Lower lobe of right lung (tissue), 2 donors: Measurements from ENCODE around the gene TNFSF10. TPM values are rescaled to one million over a fixed set of nuclear protein-coding genes. Genes with fewer than 3 reads are reported as not detected.
"Not testable (repeated sequence)": the region's sequence is repeated elsewhere in the genome, so short reads cannot be mapped to it uniquely, and the experiment has no call there.

Experiments used
- ATAC-seq, 2 donors: fragments of 200-7000 bp; cut with Tn5 transposase; one replicate each; pipeline ENCODE4 v1.9.1; 2020 to 2022; ENCODE audit warnings: mild to moderate bottlenecking in 2 of 2, moderate library complexity in 2 of 2
- DNase-seq: peaks from one replicate; pipeline ENCODE4 v3.0.0-alpha.2; 2020
- H3K27ac ChIP-seq: fragments of 200-600 bp; one replicate; pipeline ENCODE4 v1.8.0; 2022
- H3K27me3 ChIP-seq: fragments of 200-600 bp; one replicate; pipeline ENCODE4 v1.8.0; 2022; ENCODE audit warnings: low read depth
- H3K36me3 ChIP-seq: fragments of 200-600 bp; one replicate; pipeline ENCODE4 v1.8.0; 2022; ENCODE audit warnings: mild to moderate bottlenecking
- H3K4me1 ChIP-seq: fragments of 200-600 bp; one replicate; pipeline ENCODE4 v1.8.0; 2022
- H3K4me3 ChIP-seq: fragments of 200-600 bp; one replicate; pipeline ENCODE4 v1.8.0; 2022; ENCODE audit warnings: mild to moderate bottlenecking
- H3K9me3 ChIP-seq: fragments of 200-600 bp; one replicate; pipeline ENCODE4 v1.8.0; 2022
- intact Hi-C: fragments of 100-400 bp; cut with DNase I; formaldehyde crosslinking; loops from one replicate; pipeline ENCODE4 v1.11.0; 2022
- total RNA-seq: library from RNA; stranded (reverse); fragmentation: NEBNext Ultra II Directional; extraction: Animal tissue kit (Norgen Biotek cat#: 25700); gene quantifications from one replicate; pipeline ENCODE4 v1.2.1, GENCODE V29; 2021
- TF ChIP-seq, protein P1 (sequence below): fragments of 200-600 bp; IDR thresholded peaks from one replicate; pipeline ENCODE4 v1.8.0; 2022; ENCODE audit warnings: antibody characterized with exemption, mild to moderate bottlenecking
- donor health status: DM: no; HTN: yes; CAD: no; lungs with severe emphysema.

Gene TNFSF10
- total RNA-seq, 1 donor from 2014 or later: 168 TPM

DNA sequence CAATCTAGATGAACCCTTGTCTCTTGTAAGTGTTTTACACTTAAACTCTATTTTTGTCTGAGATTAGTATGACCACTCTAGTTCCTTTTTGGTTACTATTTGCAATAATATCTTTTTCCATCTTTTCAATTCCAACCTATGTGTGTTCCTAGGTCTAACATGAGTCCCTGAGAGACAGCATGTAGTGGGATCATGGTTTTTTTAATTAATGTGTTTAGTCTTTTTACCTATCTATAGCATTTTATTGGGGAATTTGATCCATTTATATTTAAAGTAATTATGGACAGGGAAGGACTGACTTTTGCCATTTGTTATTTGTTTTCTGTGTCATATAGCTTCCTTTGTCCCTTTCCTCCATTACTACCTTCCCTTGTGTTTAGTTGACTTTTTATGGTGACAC lies 21.7 kb downstream of the TNFSF10 start:
- Histone ChIP-seq H3K27ac (no peak overlapping the region), H3K27me3 (no peaks in the 10 kb centered on the region), H3K9me3 (peaks cover 7% of the 10 kb centered on the region), H3K4me3 (no peak overlapping the region), H3K4me1 (no peaks in the 10 kb centered on the region), H3K36me3 (peaks cover 16% of the 10 kb centered on the region)
- intact Hi-C loops: no loop called here
- ATAC-seq: no peak
- no peak for DNase-seq
- TF ChIP-seq, protein P1, sequence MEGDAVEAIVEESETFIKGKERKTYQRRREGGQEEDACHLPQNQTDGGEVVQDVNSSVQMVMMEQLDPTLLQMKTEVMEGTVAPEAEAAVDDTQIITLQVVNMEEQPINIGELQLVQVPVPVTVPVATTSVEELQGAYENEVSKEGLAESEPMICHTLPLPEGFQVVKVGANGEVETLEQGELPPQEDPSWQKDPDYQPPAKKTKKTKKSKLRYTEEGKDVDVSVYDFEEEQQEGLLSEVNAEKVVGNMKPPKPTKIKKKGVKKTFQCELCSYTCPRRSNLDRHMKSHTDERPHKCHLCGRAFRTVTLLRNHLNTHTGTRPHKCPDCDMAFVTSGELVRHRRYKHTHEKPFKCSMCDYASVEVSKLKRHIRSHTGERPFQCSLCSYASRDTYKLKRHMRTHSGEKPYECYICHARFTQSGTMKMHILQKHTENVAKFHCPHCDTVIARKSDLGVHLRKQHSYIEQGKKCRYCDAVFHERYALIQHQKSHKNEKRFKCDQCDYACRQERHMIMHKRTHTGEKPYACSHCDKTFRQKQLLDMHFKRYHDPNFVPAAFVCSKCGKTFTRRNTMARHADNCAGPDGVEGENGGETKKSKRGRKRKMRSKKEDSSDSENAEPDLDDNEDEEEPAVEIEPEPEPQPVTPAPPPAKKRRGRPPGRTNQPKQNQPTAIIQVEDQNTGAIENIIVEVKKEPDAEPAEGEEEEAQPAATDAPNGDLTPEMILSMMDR: no peak

- H3K27me3 ChIP-seq, H3K9me3 ChIP-seq, H3K36me3 ChIP-seq, H3K4me3 ChIP-seq, intact Hi-C loops, H3K27ac ChIP-seq, H3K4me1 ChIP-seq: not testable (repeated sequence)
- peak; percentile 78 to 79 for ATAC-seq
- TF ChIP-seq, protein P1: peak; percentile 76
- DNase-seq: peak; percentile 84
These were observed 33.0 kb downstream of the TNFSF10 start for GRCh38 chr3:172490198-172490669.

GRCh38 chr3:172478116-172478515 lies 45.1 kb downstream of the TNFSF10 start:
- no peak overlapping the region for H3K27ac ChIP-seq
- TF ChIP-seq, protein P1: no peak
- intact Hi-C loops: no loop called here
- H3K27me3 ChIP-seq: no peaks in the 10 kb centered on the region
- H3K36me3 ChIP-seq: no peaks in the 10 kb centered on the region
- DNase-seq (no peak), ATAC-seq (no peak)
- H3K9me3 ChIP-seq: no peaks in the 10 kb centered on the region
- H3K4me3 ChIP-seq: no peak overlapping the region
- no peaks in the 10 kb centered on the region for H3K4me1 ChIP-seq

- ATAC-seq (peak; percentile 26 to 50), DNase-seq (no peak)
- H3K4me3 ChIP-seq: peak overlapping the region; percentile 55
- TF ChIP-seq, protein P1: no peak
- H3K27me3 ChIP-seq: no peaks in the 10 kb centered on the region
- no peaks in the 10 kb centered on the region for H3K4me1 ChIP-seq
- no peaks in the 10 kb centered on the region for H3K36me3 ChIP-seq
- peaks cover 5% of the 10 kb centered on the region for H3K9me3 ChIP-seq
- no peak overlapping the region for H3K27ac ChIP-seq
- intact Hi-C loops: no loop called here
These were observed 46.9 kb downstream of the TNFSF10 start for GRCh38 chr3:172476347-172476746.

DNA sequence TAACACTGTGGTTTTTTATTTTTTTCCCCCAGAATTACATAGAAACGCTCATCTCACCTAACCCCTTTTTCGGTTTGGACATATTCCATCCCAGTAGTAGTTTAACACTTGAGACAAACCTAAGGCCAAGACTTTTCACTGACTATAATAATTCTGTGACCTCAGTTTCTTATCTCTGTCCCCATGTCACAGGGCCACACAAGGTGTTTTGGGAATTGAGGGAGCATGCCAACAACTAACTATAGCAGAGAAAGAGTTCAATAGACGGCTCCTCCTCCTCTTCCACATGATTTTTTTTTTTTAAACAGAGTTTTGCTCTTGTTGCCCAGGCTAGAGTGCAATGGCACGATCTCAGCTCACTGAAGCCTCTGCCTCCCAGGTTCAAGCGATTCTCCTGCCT lies 47.5 kb downstream of the TNFSF10 start:
- Histone ChIP-seq H3K4me1 (no peaks in the 10 kb centered on the region), H3K4me3 (no peak overlapping the region), H3K27me3 (no peaks in the 10 kb centered on the region), H3K9me3 (peaks cover 5% of the 10 kb centered on the region), H3K36me3 (no peaks in the 10 kb centered on the region), H3K27ac (no peak overlapping the region)
- intact Hi-C loops: no loop called here
- TF ChIP-seq, protein P1: no peak
- DNase-seq: no peak
- no peak for ATAC-seq

DNA sequence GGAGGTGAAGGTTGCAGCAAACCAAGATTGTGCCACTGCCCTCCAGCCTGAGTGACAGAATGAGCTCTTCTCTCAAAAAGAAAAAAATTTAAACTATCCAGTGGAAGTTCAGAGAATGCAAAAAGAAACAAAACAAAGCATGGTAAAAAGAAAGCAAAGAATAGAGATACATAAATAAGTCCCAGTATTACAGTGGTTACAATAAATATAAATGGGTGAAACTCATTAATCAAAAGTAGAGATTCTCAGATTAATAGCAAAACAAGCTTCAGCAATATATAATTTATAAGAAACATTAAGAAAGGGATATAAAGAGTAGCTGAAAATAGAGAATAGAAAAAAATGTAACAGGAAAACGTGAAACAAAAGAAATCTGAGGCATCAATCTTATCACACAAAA lies 51.3 kb downstream of the TNFSF10 start:
- no peak for DNase-seq

More for the DNA sequence above, 51.3 kb downstream of the TNFSF10 start:
- intact Hi-C loops: no loop called here
- Histone ChIP-seq H3K36me3 (no peaks in the 10 kb centered on the region), H3K27ac (no peak overlapping the region), H3K4me3 (no peak overlapping the region), H3K4me1 (no peaks in the 10 kb centered on the region), H3K27me3 (no peaks in the 10 kb centered on the region), H3K9me3 (peaks cover 5% of the 10 kb centered on the region)
- ATAC-seq: no peak
- TF ChIP-seq, protein P1: no peak
